B cell (primary cell): Measurements from ENCODE around the gene CENPB. TPM values are rescaled to one million over a fixed set of nuclear protein-coding genes. Genes with fewer than 3 reads are reported as not detected.

Experiments
- ATAC-seq: fragments of 200-7000 bp; cut with Tn5 transposase; one replicate; pipeline ENCODE4 v1.10.0; 2021; ENCODE audit warnings: low read depth, mild to moderate bottlenecking, moderate number of reproducible peaks, moderate library complexity
- CTCF ChIA-PET: fragments of 350-600 bp; sonication (Branson Sonifier 250); formaldehyde crosslinking; loops from one replicate; lab custom pipeline; 2021; ENCODE audit warnings: antibody characterized with exemption, inconsistent platforms; lab: Charles Lee
- POLR2A ChIA-PET: fragments of 350-600 bp; sonication (Branson Sonifier 250); formaldehyde crosslinking; loops from one replicate; lab custom pipeline; 2021; ENCODE audit warnings: antibody characterized with exemption; lab: Charles Lee
- DNase-seq: peaks from one replicate; pipeline ENCODE4 v3.0.0; 2013
- H2AFZ ChIP-seq: 2 replicates; pipeline ENCODE4 v1.6.1; 2012; ENCODE audit warnings: mild to moderate bottlenecking, low read depth, low read length; ENCODE audit not compliant: insufficient read depth, poor library complexity, severe bottlenecking
- H3K27ac ChIP-seq, 2 donors: 1 replicate in 1 of 2; 2 replicates in 1 of 2; pipeline ENCODE4 v1.5.1; 2012 to 2013; ENCODE audit warnings: low read length in 2 of 2, mild to moderate bottlenecking in 2 of 2, moderate library complexity in 1 of 2
- H3K27me3 ChIP-seq, 4 experiments: fragments of 200-600 bp in 1 of 4; sonication (generic) in 1 of 4; replicated peaks in 1 of 4; 1 replicate in 2 of 4; 2 replicates in 2 of 4; pipeline versions ENCODE4 v1.6.1 to v1.7.0; 2013 to 2016; ENCODE audit warnings: low read length in 3 of 4, mild to moderate bottlenecking in 2 of 4, mixed read lengths in 1 of 4, moderate library complexity in 1 of 4; ENCODE audit not compliant: insufficient read depth in 4 of 4, control insufficient read depth in 3 of 4; ENCODE audit errors: control extremely low read depth in 1 of 4
- H3K36me3 ChIP-seq, 2 experiments: replicated peaks in 1 of 2; 1 replicate in 1 of 2; 2 replicates in 1 of 2; pipeline versions ENCODE4 v1.6.1 to v1.7.1; 2013; ENCODE audit warnings: low read length in 1 of 2; ENCODE audit not compliant: insufficient read depth in 2 of 2, control insufficient read depth in 1 of 2; ENCODE audit errors: control extremely low read depth in 1 of 2, extremely low read depth in 1 of 2
- H3K4me1 ChIP-seq, 2 donors: fragments of 200-600 bp in 1 of 2; sonication (generic) in 1 of 2; 1 replicate in 1 of 2; 2 replicates in 1 of 2; pipeline versions ENCODE4 v1.5.1 to v1.6.1; 2013 to 2017; ENCODE audit warnings: low read length in 2 of 2; ENCODE audit not compliant: control insufficient read depth in 2 of 2, insufficient read depth in 2 of 2
- H3K4me2 ChIP-seq: replicated peaks from 2 replicates; pipeline ENCODE3; 2012; ENCODE audit warnings: mild to moderate bottlenecking, low read depth, low read length; ENCODE audit not compliant: poor library complexity, severe bottlenecking
- H3K4me3 ChIP-seq, 5 experiments: fragments of 200-600 bp in 1 of 5; sonication (generic) in 1 of 5; 1 replicate in 3 of 5; 2 replicates in 2 of 5; pipeline versions ENCODE4 v1.5.1 to v1.7.0; 2011 to 2016; ENCODE audit warnings: low read length in 4 of 5, mild to moderate bottlenecking in 4 of 5, low read depth in 2 of 5, control low read depth in 1 of 5, moderate library complexity in 1 of 5; ENCODE audit not compliant: insufficient read depth in 1 of 5; ENCODE audit errors: control extremely low read depth in 1 of 5, extremely low read depth in 1 of 5
- H3K79me2 ChIP-seq: fragments of 200-600 bp; sonication (generic); one replicate; pipeline ENCODE4 v1.6.0; 2016; ENCODE audit warnings: low read length; ENCODE audit not compliant: control insufficient read depth, insufficient read depth
- H3K9ac ChIP-seq: fragments of 200-600 bp; sonication (generic); 2 replicates; pipeline ENCODE4 v1.6.1; 2017; ENCODE audit warnings: mild to moderate bottlenecking, low read length, moderate library complexity
- H3K9me3 ChIP-seq, 3 donors: one replicate each; pipeline versions ENCODE4 v1.6.1 to v1.7.1; 2013; ENCODE audit warnings: low read length in 2 of 3; ENCODE audit not compliant: control insufficient read depth in 2 of 3, insufficient read depth in 1 of 3; ENCODE audit errors: control extremely low read depth in 1 of 3
- H4K20me1 ChIP-seq: 2 replicates; pipeline ENCODE4 v1.6.0; 2012; ENCODE audit warnings: mild to moderate bottlenecking, low read length; ENCODE audit not compliant: insufficient read depth, control insufficient read depth, poor library complexity, severe bottlenecking
- H3K27ac Mint-ChIP-seq: one replicate; pipeline ENCODE4 v1.8.0; 2021; ENCODE audit warnings: mixed read lengths
- H3K27me3 Mint-ChIP-seq: one replicate; pipeline ENCODE4 v1.8.0; 2021; ENCODE audit warnings: mixed read lengths
- H3K4me1 Mint-ChIP-seq: one replicate; pipeline ENCODE4 v1.8.0; 2021; ENCODE audit warnings: mixed read lengths
- H3K4me3 Mint-ChIP-seq: one replicate; pipeline ENCODE4 v1.8.0; 2021; ENCODE audit warnings: mixed read lengths
- H3K9me3 Mint-ChIP-seq: one replicate; pipeline ENCODE4 v1.8.0; 2022; ENCODE audit warnings: mixed read lengths; ENCODE audit not compliant: insufficient read depth
- CTCF ChIP-seq: fragments of 200-600 bp; IDR thresholded peaks from one replicate; pipeline ENCODE4 v1.8.0; 2022; ENCODE audit warnings: antibody characterized with exemption, mild to moderate bottlenecking
- EZH2 ChIP-seq: IDR thresholded peaks from 2 replicates; pipeline ENCODE4 v1.6.1; 2012; ENCODE audit warnings: borderline replicate concordance, low read depth, mild to moderate bottlenecking, moderate library complexity, low read length; ENCODE audit not compliant: insufficient read depth, poor library complexity, severe bottlenecking
- WGBS: methylation state at CpG from one replicate; pipeline ENCODE4 v1.1.5; 2013; ENCODE audit warnings: missing lambda C conversion rate; ENCODE audit not compliant: insufficient coverage; 5-methylcytosine and 5-hydroxymethylcytosine counted together
- intact Hi-C: fragments of 100-400 bp; cut with micrococcal nuclease; formaldehyde crosslinking; loops from one replicate; pipeline ENCODE4 v1.10.0; 2022
- polyA plus RNA-seq: library from polyadenylated mRNA; depleted of rRNA; stranded (reverse); fragments of >200 nt; gene quantifications from 2 replicates; pipeline ENCODE4 v1.2.3, GENCODE V29; 2012
- total RNA-seq, 2 donors: library from RNA; stranded (reverse); fragments of 120-200 nt in 1 of 2; gene quantifications; 1 replicate in 1 of 2; 2 replicates in 1 of 2; pipeline versions ENCODE4 v1.2.3 to v1.2.4, GENCODE V29; 2013 to 2022

CENPB gene
- total and polyA plus RNA-seq, 2 donors (not counting 1 experiment from before 2014, with no cell fraction given), result 13.3 to 46.4 TPM

- peak within 1 kb of the TSS; percentile 96 for H3K4me3 Mint-ChIP-seq
- Histone ChIP-seq H2AFZ (peak within 1 kb of the TSS; percentile 98), H3K4me3 (peak within 1 kb of the TSS; percentile 48 to 97 (median 77))
Observed at GRCh38 chr20:3767427-3768341, 18.9 kb downstream of the CENPB start, which contains the start of gene ADISSP. ADISSP (minus strand) TSS chr20:3767753; CDS start chr20:3760100, 7,653 bp downstream.

More at GRCh38 chr20:3767427-3768341, 18.9 kb downstream of the CENPB start, which contains the start of gene ADISSP:
- peaks cover 10% of the 10 kb centered on the region for H3K79me2 ChIP-seq
- H3K27me3 ChIP-seq, result no peaks in the 10 kb centered on the region
- POLR2A ChIA-PET, result interaction anchor here (0.8 to 2.4 kb wide), 10 partner anchors 10 to 1425 kb away, joined by 3 to 18 read pairs (median 6); partner anchors contain the start of genes AP5S1, CDC25B, CDS2 and CENPB
- H3K4me2 ChIP-seq, result peak within 1 kb of the TSS; percentile 98
- Mint-ChIP-seq H3K9me3 (no peaks in the 10 kb centered on the region), H3K4me1 (peaks cover 27% of the 10 kb centered on the region), H3K27ac (peak within 1 kb of the TSS; percentile 97), H3K27me3 (no peaks in the 10 kb centered on the region)
- WGBS, result under 1% methylated on average over 80 of the region's 80 CpGs
- no peaks in the 10 kb centered on the region for H4K20me1 ChIP-seq
- TF ChIP-seq CTCF, result no peak
- TF ChIP-seq EZH2, result no peak
- CTCF ChIA-PET, result interaction anchor here (0.8 to 4.8 kb wide), 17 partner anchors 10 to 317 kb away, joined by 3 to 47 read pairs (median 6); partner anchors contain the start of genes AP5S1, CENPB and SPEF1
- peak within 1 kb of the TSS; percentile 88 for H3K9ac ChIP-seq
- peaks cover 12 to 31% of the 10 kb centered on the region in 2 donors for H3K4me1 ChIP-seq
- DNase-seq (peak; percentile 97), ATAC-seq (peak; percentile 87)
- H3K36me3 ChIP-seq, result no peaks in the 10 kb centered on the region
- peaks cover 0 to 2% (median 0%) of the 10 kb centered on the region in 3 donors for H3K9me3 ChIP-seq
- H3K27ac ChIP-seq, result peak within 1 kb of the TSS; percentile 98 to 99
- intact Hi-C loops, result loop anchor here (1.0 to 5.0 kb wide), 13 partner anchors 10 to 720 kb away; partner anchors contain the start of genes AP5S1, CDC25B, CENPB and MAVS
